MG63 (cell line): ENCODE measurements around the gene SUPT3H. TPM values are rescaled to one million over a fixed set of nuclear protein-coding genes. Genes with fewer than 3 reads are reported as not detected.
"Not testable (repeated sequence)": the region's sequence is repeated elsewhere in the genome, so short reads cannot be mapped to it uniquely, and the experiment has no call there.

Experiments
- DNase-seq: peaks from one replicate; pipeline ENCODE4 v3.0.0-alpha.2; 2020
- H3K27me3 ChIP-seq: fragments of 250-450 bp; sonication (Bioruptor Pico); 2 replicates; pipeline ENCODE4 v1.5.1; 2020; ENCODE audit warnings: mild to moderate bottlenecking, moderate library complexity
- H3K36me3 ChIP-seq: fragments of 250-450 bp; sonication (Bioruptor Pico); 2 replicates; pipeline ENCODE4 v1.5.1; 2020; ENCODE audit warnings: mild to moderate bottlenecking, moderate library complexity
- H3K4me3 ChIP-seq: fragments of 250-450 bp; sonication (Bioruptor Pico); 2 replicates; pipeline ENCODE4 v1.5.1; 2020; ENCODE audit warnings: mild to moderate bottlenecking, moderate library complexity
- H3K9me3 ChIP-seq: fragments of 250-450 bp; sonication (Bioruptor Pico); 2 replicates; pipeline ENCODE4 v1.5.1; 2020; ENCODE audit warnings: mild to moderate bottlenecking, moderate library complexity
- total RNA-seq: library from RNA; depleted of rRNA; stranded (reverse); fragments of >200 nt; shearing (Covaris generic); gene quantifications from 2 replicates; pipeline ENCODE4 v1.2.3, GENCODE V29; 2014; ENCODE audit warnings: low replicate concordance

Gene SUPT3H
- total RNA-seq, 1 experiment from 2014 or later = not detected

DNA sequence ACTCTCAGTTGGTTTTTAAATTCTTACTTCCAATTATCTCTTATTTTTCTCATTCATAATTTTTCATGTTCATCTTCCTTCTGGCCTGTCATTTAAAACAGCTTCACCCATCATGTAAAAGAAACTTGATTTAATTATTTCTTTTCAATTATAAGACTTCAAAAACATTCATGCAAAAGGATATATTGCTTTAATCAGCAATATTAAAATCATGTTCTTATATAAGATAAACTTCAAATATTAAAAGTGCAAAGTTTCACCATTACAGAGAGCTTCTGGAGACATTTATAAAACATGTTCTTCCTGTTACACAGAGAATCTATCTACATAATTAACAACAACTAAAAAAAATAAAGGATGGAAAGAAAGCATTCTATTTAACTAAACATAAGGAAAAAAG, 446.3 kb downstream of the SUPT3H start:
- Histone ChIP-seq H3K27me3 (no peaks in the 10 kb centered on the region), H3K4me3 (no peak overlapping the region), H3K36me3 (no peaks in the 10 kb centered on the region), H3K9me3 (no peaks in the 10 kb centered on the region)
- no peak for DNase-seq

DNA sequence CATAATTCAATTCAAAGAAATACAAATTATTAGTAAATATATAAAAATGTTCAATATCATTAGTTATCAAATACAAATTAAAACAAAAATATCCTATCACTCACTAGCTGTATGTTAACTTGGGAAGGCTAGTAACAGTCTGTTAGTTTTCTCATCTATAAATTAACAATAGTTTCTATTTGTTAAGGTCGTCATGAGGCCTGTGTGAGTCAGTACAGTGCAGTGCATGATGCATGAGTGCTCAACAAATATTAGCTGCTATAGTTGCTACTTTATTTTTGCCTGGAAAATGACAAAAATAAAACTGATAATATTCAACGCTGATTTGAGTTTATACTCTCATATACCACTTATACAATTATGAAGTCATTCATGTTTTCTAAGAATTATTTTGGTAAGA, 451.2 kb downstream of the SUPT3H start:
- Histone ChIP-seq H3K4me3 (no peak overlapping the region), H3K36me3 (no peaks in the 10 kb centered on the region), H3K27me3 (no peaks in the 10 kb centered on the region), H3K9me3 (no peaks in the 10 kb centered on the region)
- no peak for DNase-seq

DNA sequence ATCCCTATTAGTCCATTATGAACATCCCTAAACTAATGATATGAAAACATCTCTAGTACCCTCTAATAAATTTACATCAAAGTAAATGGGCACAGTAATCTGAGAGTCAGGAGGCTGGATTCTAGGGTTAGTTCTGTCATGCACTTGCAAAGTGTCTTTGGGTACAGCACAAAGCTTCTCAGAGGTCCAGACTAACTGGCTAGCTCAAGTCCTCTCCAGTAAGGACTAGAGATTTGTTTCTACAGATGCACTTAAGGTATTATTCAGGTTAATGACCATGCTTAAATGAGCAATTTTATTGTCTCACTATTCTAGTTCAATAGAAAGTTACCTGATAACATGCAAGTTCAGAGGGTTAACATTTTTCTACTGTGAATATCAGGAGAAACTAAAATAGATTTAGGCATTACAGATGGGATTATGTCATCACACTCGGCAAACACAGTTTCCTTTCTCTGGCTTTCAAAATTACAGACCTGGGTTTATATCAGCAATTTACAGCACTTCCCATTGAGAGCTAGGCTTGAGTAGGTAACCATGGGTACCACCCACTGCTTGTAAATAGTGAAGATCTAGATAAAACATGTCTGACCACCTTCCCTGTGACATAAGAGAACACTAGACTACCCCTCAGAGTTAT, 452.5 kb downstream of the SUPT3H start:
- no peaks in the 10 kb centered on the region for H3K36me3 ChIP-seq
- no peak overlapping the region for H3K4me3 ChIP-seq
- no peaks in the 10 kb centered on the region for H3K9me3 ChIP-seq
- DNase-seq = no peak
- no peaks in the 10 kb centered on the region; the same call in 1 of the 2 replicates for H3K27me3 ChIP-seq

DNA sequence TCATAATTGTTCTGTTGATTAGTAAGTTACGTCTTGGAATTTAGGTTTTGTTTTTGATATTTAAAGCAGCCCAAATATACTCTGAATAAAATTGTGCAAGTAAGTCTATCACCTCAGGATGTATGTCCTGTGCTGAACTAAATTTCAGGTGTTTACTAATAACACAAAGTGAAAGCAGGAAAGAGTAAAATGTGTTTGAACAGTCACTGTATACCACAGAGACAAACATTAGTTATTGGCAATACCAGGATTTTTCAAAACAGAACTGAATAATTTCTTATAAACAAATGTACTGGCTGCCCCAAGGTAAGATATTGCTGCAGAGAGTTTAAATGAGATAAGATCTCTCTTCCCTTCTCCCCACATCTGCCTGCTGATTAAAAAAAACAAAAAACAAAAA, 454.3 kb downstream of the SUPT3H start:
- H3K4me3 ChIP-seq = no peak overlapping the region
- H3K36me3 ChIP-seq = no peaks in the 10 kb centered on the region
- H3K9me3 ChIP-seq = no peaks in the 10 kb centered on the region
- DNase-seq = no peak
- no peaks in the 10 kb centered on the region; the same call in 1 of the 2 replicates for H3K27me3 ChIP-seq

DNA sequence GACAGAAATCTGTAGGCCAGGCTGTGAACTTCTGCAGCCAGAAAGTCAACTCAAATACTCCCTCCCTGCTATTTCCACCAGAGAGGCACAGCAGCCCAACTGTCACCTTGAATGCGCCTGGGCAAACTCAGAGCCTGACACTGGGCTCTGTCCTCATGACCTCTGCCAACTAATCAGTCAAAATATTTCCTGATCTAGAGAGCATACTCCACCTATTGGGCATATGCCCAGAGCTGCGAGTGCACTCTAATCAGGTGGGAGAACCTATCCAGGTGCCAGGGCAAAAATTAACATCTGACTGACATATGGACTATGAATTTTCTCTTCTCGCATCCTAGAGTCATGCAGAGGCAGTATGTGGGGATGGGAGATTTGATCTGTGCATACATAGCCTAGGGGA, 455.9 kb downstream of the SUPT3H start:
- Histone ChIP-seq H3K4me3 (no peak overlapping the region), H3K36me3 (no peaks in the 10 kb centered on the region), H3K27me3 (peaks cover 5% of the 10 kb centered on the region; the same call in 1 of the 2 replicates), H3K9me3 (no peaks in the 10 kb centered on the region)
- DNase-seq = no peak

DNA sequence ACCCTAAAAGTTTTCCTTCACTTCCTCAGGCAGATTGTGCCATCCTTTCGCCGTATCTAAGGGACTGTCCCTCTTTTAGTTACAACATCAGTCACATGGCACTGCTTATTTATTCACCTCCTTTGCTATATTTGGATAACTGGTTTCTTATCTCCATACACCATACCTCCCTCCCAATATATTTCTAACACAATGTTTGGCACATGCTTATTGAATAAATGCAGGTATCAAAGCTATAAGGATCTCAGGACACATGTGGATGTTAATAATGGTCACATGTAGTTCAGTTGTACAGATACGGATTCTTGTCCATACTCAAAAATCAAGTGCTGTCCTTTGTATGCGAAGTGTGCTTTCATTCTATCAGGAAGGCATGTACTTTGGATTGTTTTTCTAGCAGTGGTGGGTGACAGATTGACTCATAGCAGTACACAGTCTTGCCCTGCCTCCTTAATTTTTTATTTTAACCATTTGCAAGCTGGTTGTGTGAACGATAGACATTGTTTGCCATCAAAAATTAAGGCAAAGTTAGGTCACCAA, 456.7 kb downstream of the SUPT3H start:
- no peak for DNase-seq
- H3K9me3 ChIP-seq = no peaks in the 10 kb centered on the region
- no peaks in the 10 kb centered on the region for H3K36me3 ChIP-seq
- peaks cover 5% of the 10 kb centered on the region; the same call in 1 of the 2 replicates for H3K27me3 ChIP-seq
- H3K4me3 ChIP-seq = no peak overlapping the region

DNA sequence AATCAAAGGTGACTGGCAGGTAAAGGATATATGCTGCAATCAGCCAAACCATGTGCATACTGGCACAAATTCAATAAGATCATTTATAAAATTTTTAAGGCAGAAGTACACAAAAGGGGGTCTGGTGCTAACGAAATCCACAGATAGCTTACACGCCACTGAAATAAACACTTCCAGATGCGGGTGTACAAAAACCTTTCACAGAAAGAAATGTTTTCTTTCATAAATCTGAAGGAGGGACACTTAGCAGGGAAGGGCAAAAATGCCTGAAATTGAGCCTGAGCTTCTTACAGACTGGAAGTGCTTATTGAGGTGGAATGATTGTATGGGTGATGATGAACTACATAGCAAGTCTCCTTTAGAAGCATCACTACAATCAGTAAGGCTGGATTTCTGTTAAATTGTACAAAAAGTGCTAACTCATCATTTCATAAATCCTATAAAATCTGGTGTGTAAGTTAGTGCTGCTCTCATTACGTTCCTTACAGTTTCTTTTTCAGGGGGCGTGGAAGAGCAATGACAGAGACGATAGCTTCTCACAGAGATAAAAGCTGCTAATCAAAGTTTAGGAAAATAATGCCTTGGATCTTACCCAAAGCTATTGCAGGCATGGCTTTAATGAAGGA, 458.9 kb downstream of the SUPT3H start:
- Histone ChIP-seq H3K36me3 (no peaks in the 10 kb centered on the region), H3K9me3 (no peaks in the 10 kb centered on the region)
- no peak for DNase-seq

DNA sequence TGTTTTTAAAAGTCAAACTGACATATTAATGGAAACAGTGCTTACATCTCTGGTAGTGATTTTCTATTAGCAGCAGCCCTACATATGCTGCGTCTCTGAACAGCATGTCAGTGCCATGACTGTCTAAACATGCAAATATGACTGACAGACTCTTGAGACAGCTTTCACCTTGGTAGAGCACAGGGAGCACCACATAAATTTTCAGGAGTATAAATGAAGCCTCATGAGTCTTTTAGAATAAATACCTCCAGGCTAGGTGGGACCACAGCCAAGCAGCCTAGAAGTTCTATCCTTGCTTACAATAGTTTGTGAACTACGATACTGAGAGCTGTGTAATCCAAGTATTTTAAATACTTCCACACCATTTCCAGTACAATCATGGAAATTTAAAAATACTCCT, 460.3 kb downstream of the SUPT3H start:
- Histone ChIP-seq H3K27me3 (peaks cover 7% of the 10 kb centered on the region), H3K36me3 (no peaks in the 10 kb centered on the region), H3K9me3 (no peaks in the 10 kb centered on the region), H3K4me3 (no peak overlapping the region)
- DNase-seq = no peak

More for the DNA sequence above, 458.9 kb downstream of the SUPT3H start:
- Histone ChIP-seq H3K4me3 (no peak overlapping the region), H3K27me3 (peaks cover 7% of the 10 kb centered on the region)

DNA sequence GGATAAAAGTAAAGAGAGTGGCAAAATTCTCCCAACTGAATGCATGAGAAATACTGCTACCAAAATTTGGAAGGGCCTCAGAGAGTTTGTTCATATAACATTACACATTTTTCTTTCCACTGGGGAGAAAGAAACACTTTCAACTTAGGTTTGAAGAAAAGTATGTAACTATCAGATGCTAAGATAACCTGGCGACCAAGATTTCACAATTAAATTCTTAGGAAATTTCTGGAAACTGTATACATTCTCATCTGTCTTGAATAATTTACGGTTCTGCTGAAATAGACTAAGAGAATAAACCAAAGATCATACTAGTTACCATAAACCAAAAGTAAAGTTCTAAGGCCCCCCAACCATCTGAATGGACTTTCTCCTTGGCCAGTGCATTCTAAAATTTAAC, 462.6 kb downstream of the SUPT3H start:
- Histone ChIP-seq H3K9me3 (no peaks in the 10 kb centered on the region), H3K4me3 (no peak overlapping the region), H3K27me3 (peaks cover 8% of the 10 kb centered on the region), H3K36me3 (no peaks in the 10 kb centered on the region)
- no peak for DNase-seq

DNA sequence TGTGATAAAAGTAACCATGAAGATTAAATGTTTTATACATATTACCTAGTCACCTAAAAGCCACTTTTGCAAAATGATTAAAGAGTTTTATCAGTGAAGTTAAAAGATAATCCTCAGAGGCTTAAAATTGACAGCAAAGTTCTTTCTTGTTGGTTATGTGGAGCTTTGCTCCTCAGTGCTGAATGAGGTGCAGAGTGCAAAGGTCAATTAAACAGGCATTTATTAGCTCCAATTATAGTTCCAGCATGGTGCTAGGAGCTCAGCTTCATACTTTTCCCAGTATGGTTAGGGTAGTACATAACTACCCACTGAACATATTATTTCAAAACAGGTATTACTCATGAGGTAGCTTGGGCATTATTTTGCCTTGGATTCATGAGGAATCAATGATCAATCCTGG, 463.6 kb downstream of the SUPT3H start:
- no peak overlapping the region for H3K4me3 ChIP-seq
- no peaks in the 10 kb centered on the region for H3K9me3 ChIP-seq
- no peaks in the 10 kb centered on the region for H3K36me3 ChIP-seq
- no peak for DNase-seq
- H3K27me3 ChIP-seq = peaks cover 8% of the 10 kb centered on the region

DNA sequence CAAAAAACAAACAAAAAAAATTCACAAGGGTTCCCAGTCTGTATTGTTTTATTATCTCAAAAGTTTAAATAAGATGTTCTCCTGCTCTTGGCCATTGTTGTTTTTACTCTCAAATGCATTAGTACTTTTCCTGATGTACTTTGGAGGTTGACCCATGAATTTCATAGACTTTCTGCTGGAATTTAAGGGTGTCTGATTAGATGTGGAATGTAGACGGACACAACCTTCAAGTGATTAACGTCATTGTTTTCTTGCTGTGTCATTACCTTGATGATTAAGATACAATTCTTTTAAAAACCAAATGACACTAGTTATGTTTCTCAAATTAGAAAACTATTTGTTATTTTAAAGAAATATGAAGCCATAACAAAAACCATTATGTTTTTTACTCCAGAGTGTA, 471.0 kb downstream of the SUPT3H start:
- Histone ChIP-seq H3K27me3 (no peaks in the 10 kb centered on the region), H3K9me3 (0 out of 2 replicates have a peak, but pooled peaks cover 11% of the 10 kb centered on the region), H3K36me3 (no peaks in the 10 kb centered on the region), H3K4me3 (no peak overlapping the region)
- DNase-seq = no peak

DNA sequence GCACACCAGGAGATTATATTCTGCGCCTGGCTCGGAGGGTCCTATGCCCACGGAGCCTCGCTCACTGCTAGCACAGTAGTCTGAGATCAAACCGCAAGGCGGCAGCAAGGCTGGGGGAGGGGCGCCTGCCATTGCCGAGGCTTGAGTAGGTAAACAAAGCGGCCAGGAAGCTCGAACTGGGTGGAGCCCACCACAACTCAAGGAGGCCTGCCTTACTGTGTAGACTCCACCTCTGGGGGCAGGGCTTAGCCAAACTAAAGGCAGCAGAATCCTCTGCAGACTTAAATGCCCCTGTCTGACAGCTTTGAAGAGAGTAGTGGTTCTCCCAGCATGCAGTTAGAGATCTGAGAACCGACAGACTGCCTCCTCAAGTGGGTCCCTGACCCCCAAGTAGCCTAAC, 477.4 kb downstream of the SUPT3H start:
- not testable (repeated sequence) for H3K9me3 ChIP-seq, H3K4me3 ChIP-seq, H3K27me3 ChIP-seq, H3K36me3 ChIP-seq, DNase-seq

DNA sequence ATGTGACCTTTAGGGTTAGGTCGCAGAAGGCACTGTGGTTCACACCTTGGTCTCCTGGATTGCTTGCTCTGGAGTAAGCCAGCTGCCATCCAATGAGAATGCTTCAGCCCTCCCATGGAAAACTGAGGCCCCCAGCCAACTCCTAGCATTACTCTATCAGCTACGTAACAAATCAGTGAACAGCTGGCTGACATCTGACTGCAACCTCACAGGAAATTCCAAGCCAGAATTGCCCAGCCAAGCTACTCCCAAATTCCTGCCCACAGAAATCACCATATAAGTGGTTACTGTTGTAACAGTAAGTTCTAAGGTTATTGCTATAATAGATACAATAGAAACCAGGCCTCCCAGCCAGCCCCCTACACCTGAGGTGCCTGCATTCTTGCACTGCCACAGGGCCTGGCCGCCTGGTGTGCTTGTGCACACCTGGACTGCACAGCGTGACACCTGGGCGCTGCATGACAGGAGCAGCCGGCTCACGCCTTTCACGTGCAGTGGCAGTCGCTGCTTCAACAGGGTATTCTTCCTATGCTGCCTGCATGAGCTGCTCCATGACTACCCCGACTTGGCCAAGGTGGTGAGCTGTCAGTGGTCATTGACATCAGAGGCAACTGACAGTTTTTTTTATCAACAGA, 479.3 kb downstream of the SUPT3H start:
- no peak overlapping the region for H3K4me3 ChIP-seq
- H3K27me3 ChIP-seq = no peaks in the 10 kb centered on the region
- H3K36me3 ChIP-seq = no peaks in the 10 kb centered on the region
- DNase-seq = peak; percentile 75
- H3K9me3 ChIP-seq = peaks cover 6% of the 10 kb centered on the region

DNA sequence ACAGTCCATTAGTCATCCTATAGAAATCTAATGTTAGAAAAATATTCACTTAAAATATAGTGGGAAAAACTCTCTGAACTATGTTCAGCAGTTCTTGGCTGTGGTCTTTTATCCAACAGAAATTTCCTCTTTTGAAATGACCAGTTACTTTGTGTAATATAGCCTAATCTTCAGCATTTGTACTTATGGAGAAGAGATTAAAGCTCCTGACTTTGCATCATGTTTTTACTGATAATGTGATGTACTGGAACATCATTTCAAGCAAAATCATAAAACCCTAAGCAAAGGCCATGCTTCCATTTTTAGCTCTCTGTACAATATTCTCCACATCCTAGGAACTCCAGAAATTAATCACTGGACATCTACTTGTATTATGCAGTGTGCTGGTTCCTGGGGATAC, 480.4 kb downstream of the SUPT3H start:
- Histone ChIP-seq H3K4me3 (no peak overlapping the region), H3K36me3 (no peaks in the 10 kb centered on the region), H3K27me3 (no peaks in the 10 kb centered on the region), H3K9me3 (peaks cover 6% of the 10 kb centered on the region)
- no peak for DNase-seq

DNA sequence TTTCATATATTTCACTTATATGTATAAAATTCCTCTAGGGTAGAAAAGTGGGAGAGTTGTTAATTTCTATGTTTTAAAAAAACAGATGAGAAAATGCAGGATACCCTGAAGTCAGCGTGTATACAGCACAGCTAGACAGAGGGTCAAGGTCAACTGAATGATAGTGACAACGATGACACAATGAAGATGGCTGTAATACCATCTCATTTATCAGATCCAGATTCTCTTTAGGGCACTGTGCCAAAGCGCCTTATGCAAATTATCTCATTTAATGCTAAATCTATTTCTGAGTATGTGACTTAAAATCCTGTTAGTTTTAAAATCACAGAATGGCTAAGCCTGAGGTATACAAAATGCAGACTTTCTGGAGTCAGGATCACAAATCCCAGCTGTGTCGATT, 481.0 kb downstream of the SUPT3H start:
- Histone ChIP-seq H3K9me3 (peaks cover 6% of the 10 kb centered on the region), H3K27me3 (no peaks in the 10 kb centered on the region), H3K4me3 (no peak overlapping the region), H3K36me3 (no peaks in the 10 kb centered on the region)
- DNase-seq = no peak

DNA sequence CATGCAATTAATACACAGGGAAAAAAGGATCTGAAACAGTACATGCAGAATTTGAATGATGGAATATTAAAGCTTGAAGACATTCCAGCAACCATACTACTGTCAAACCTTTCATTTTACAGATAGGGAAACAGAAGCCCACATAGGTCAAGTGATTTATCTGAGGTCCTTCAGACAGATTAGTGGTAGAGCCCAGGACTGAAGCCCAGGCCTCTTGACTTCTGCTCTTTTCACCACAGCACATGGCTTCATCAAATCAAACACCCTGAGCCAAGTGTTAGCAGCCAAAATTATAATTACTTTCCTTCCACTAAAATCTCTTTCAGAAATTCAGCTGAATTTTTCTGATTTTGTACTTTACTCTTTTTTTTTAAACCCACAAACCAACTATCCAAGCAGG, 485.2 kb downstream of the SUPT3H start:
- peaks cover 9% of the 10 kb centered on the region for H3K9me3 ChIP-seq
- no peak overlapping the region for H3K4me3 ChIP-seq
- DNase-seq = no peak
- H3K27me3 ChIP-seq = no peaks in the 10 kb centered on the region
- H3K36me3 ChIP-seq = no peaks in the 10 kb centered on the region

DNA sequence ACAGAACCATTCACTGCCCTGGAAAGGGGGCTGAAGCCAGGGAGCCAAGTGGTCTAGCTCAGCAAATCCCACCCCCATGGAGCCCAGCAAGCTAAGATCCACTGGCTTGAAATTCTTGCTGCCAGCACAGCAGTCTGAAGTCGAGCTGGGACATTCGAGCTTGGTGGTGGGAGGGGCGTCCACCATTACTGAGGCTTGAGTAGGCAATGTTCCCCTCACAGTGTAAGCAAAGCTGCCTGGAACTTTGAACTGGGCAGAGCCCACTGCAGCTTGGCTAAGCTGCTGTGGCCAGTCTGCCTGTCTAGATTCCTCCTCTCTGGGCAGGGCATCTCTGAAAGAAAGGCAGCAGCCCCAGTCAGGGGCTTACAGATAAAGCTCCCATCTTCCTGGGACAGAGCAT, 498.7 kb downstream of the SUPT3H start:
- DNase-seq, H3K4me3 ChIP-seq, H3K9me3 ChIP-seq, H3K36me3 ChIP-seq, H3K27me3 ChIP-seq: not testable (repeated sequence)

DNA sequence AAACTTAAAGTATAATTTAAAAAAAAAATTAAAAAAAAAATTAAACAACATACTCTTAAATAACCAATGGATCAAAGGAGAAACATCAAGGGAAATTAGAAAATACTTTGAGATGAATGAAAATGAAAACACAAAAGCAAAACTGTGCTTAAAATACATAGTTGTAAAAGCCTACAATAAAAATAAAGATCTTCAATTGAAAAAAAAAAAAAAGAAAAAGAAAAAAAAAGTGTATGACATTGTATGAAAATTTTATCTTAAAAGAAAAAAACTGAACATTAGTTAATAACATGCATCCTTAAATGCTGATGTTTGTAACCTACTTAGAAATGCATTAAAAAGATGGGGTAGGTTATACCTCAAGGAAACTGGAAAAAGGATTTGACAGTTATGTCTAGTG, 501.1 kb downstream of the SUPT3H start:
- H3K27me3 ChIP-seq, H3K9me3 ChIP-seq, DNase-seq, H3K36me3 ChIP-seq, H3K4me3 ChIP-seq: not testable (repeated sequence)
